ENCODE data around the gene NPW.
"Not testable (repeated sequence)": the region's sequence is repeated elsewhere in the genome, so short reads cannot be mapped to it uniquely, and the experiment has no call there.

Gene NPW

GRCh38 chr16:2002406-2003230 lies 17.0 kb upstream of the NPW start:
- DNase-seq (ENCODE audit: low read depth in 2 of 2): no peak

DNA sequence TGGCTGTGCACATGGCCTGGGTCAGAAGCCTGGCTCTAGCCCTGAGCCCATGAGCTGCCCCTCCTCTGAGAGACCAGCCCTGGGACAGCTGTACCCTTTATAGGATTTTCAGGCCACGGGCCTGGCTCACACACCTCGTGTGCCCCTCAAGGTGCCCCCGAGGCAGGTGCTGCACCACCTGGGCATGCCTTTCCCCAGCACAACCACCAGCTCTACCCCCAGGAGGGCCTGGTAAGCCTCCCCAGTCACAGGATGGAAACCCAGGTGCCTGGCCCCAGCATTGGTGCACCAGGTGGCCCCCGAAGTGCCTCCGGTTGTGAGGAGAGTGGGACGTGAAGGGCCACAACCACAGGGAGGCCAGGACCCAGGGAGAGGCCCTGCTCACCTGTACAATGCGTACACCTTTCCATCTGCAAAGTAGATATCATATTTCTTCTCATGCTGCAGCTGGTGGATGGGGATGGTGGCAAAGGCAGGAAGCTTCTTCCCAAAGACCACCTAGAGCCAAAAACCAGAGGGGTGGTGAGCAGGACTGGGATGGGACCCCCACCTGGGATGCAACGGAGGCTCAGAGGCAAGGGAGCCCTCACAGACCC lies 16.3 kb upstream of the NPW start:
- DNase-seq (ENCODE audit: low read depth in 2 of 2): no peak

GRCh38 chr16:2003827-2004641 lies 15.6 kb upstream of the NPW start:
- peak; percentile 66 to 74 for DNase-seq (ENCODE audit: low read depth in 2 of 2)

- no peak for DNase-seq (ENCODE audit: low read depth in 2 of 2)
These were observed 14.6 kb upstream of the NPW start for GRCh38 chr16:2004795-2005517.

DNA sequence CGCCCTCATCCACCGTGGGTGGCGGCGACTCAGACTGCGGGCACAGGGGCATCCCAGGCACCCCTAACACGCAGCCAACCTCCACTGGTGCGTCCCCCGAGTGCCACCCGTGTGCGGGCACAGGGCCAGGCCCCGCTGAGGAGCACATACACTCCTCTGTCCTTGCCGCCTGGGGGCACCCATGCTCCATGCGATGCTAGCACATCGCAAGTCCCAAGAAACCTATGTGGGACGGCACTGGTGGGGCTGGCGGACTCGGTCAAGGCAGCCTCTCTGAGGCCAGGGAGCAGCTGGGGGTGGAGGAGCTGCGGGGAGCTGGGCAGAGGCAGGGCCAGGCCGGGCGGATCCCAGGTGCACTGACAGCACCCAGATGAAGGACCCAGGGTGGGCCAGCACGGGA lies 13.9 kb upstream of the NPW start:
- no peak for DNase-seq (ENCODE audit: low read depth in 2 of 2)

DNA sequence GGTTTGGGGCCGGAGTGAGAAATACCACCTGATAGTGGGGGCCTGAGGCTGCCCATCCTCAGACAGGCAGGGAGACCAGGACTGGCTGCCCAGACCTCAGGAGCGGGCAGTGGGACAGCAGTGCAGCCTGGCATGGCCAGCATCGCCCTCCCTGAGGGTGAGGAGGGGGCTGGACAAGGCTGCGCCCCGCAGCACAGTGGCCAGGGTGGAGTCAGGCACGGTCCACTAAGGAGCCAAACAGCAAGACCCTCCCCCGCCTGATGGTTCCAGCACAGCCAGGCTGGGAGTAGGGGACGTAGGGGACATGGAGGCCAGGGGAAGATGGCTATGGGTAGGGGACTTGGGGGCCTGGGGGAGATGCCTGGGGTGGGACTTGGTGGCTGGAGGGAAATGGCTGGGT lies 13.3 kb upstream of the NPW start:
- DNase-seq (ENCODE audit: low read depth in 2 of 2): no peak

DNA sequence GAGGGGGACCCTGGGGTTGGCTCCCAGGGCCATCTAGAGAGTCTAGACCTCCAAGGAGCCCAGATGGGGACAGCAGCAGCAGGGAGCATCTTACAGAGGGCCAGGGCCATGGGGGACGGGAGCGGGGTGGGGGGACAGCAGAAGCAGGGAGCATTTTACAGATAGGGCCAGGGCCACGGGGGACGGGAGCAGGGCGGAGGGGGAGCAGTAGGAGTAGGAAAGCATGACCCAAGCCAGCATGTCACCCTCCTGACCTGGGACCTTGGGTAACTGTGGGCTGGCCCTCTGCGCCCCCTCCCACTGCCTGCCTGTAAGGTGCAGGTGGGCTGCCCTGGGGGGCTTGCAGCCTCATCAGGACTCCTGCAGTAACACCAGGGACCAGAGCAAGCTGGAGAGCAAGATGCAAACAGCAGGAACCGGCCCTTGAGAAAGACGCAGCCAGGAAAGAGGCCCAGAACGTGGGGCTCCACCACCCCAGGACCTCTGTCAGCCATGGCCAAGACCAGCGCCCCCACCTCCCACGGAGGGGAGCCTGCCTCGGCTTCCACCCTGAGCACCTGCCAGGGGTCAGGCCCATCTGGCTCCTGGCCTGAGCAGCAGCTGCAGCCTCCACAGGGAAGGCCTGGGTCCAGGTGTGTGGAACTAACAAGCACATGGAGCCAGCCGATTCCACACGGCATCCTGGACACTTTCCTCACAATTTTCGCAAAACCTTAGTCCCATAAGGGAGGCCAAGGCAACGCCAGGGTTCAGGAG lies 12.3 kb upstream of the NPW start:
- DNase-seq (ENCODE audit: low read depth in 2 of 2): no peak

DNA sequence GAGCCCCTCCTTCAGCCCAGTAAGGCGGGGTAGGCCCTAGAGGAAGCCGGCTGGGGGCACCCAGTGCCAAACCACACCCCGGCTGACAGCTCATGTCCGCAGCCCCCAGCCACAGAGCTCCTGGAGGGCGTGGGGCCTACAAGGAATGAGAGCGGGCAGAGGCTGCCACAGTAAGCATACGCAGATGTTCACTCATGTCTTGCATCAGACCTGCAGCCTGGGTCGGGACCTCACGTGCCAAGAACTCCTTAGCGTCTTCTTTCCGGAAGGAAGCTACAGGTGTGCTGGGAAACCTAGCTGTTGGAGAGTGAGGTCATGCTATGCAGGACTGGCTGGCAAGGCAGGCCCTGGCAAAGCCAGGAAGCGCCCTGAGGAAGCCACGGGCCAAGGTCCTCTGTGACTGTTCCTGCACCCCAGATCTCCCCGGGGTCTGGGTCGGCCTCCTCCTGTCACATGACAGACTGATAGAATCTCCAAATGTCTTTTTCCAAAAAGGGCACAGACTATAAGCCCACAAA lies 11.5 kb upstream of the NPW start:
- no peak for DNase-seq (ENCODE audit: low read depth in 2 of 2)

DNA sequence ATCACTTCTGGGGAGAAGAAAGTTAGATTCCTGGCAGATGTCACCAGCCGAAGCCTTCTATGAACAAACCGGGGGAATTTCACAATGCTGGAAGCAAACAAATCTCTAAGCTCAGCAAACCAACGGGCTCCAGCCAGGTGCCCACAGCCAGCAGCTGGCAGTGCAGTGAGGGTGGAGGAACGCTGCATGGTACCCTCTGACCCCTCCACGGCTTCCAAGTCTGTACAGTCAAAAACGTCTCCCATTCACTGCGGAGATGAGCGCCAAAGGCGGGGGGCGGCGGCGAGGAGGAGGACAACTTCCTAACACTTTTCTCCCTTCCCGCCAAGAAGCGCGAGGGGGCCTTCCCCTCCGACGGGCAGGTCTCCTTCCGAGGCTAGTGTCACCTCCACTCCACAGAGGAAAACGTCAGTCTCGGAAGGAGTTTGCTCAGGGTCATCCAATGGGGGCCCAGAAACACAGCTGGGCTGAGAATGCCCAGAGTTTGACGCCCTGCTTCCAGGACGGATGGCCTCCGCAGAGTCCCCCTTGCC lies 10.9 kb upstream of the NPW start:
- DNase-seq (ENCODE audit: low read depth in 2 of 2): no peak

GRCh38 chr16:2009164-2009711 lies 10.3 kb upstream of the NPW start:
- no peak for DNase-seq (ENCODE audit: low read depth in 2 of 2)

- DNase-seq (ENCODE audit: low read depth in 2 of 2): peak; percentile 55 to 68
These were observed 9.6 kb upstream of the NPW start, which contains the start of gene ZNF598 for GRCh38 chr16:2009791-2010510. Gene ZNF598, minus strand, starts transcription at chr16:2009821.

GRCh38 chr16:2011726-2012125 lies 7.9 kb upstream of the NPW start:
- DNase-seq (ENCODE audit: low read depth in 2 of 2): not testable (repeated sequence)

GRCh38 chr16:2013527-2013926 lies 6.1 kb upstream of the NPW start:
- no peak for DNase-seq (ENCODE audit: low read depth in 2 of 2)

- DNase-seq (ENCODE audit: low read depth in 2 of 2): no peak
These were observed 4.3 kb upstream of the NPW start for GRCh38 chr16:2015117-2015946.

- no peak for DNase-seq (ENCODE audit: low read depth in 2 of 2)
These were observed 3.7 kb upstream of the NPW start for GRCh38 chr16:2015947-2016208.

- DNase-seq (ENCODE audit: low read depth in 2 of 2): no peak
These were observed 3.1 kb upstream of the NPW start for GRCh38 chr16:2016407-2016922.

DNA sequence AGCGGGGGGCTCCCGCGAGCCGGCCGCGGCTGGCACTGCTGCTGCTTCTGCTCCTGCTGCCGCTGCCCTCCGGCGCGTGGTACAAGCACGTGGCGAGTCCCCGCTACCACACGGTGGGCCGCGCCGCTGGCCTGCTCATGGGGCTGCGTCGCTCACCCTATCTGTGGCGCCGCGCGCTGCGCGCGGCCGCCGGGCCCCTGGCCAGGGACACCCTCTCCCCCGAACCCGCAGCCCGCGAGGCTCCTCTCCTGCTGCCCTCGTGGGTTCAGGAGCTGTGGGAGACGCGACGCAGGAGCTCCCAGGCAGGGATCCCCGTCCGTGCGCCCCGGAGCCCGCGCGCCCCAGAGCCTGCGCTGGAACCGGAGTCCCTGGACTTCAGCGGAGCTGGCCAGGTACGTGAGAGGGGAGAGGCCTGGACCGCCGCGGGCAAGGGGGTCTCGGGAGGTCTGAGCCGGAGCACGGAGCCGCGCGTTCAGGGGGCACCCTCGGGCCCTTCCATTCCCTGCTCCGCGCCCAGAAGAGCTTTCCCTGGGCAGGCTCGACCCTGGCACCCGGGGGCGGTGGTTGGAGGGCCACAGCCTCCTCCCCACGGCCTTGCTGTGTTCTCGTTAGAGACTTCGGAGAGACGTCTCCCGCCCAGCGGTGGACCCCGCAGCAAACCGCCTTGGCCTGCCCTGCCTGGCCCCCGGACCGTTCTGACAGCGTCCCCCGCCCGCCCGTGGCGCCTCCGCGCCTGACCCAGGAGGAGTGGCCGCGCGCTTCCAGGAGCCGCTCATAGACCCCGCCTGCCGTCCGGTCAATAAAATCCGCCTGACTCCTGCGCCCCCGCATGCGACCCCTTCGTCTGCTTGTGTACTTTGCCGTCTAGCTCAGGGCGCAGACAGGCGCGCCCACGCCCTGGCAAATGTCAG lies 591 bp downstream of the NPW start:
- DNase-seq (ENCODE audit: low read depth in 2 of 2): no peak

- no peak for DNase-seq (ENCODE audit: low read depth in 2 of 2)
These were observed 3.1 kb downstream of the NPW start for GRCh38 chr16:2022723-2023091.
